Duodenal mucosa (tissue), 2 donors: ENCODE results near the gene PSMB3.
A peak's percentile ranks its signal among the peaks of the same experiment; 100 is the strongest.
"Not testable (repeated sequence)": the region's sequence is repeated elsewhere in the genome, so short reads cannot be mapped to it uniquely, and the experiment has no call there.

ENCODE experiments used
- H3K27ac ChIP-seq: one replicate; pipeline ENCODE4 v1.7.0; 2013; ENCODE audit warnings: low read depth, low read length
- H3K27me3 ChIP-seq, 2 donors: one replicate each; pipeline ENCODE4 v1.7.0; 2013; ENCODE audit warnings: low read length in 2 of 2, control low read depth in 1 of 2; ENCODE audit not compliant: insufficient read depth in 2 of 2, control insufficient read depth in 1 of 2
- H3K36me3 ChIP-seq, 2 donors: one replicate each; pipeline ENCODE4 v1.7.0; 2013; ENCODE audit warnings: low read length in 2 of 2, control low read depth in 1 of 2; ENCODE audit not compliant: insufficient read depth in 2 of 2, control insufficient read depth in 1 of 2
- H3K4me1 ChIP-seq, 2 donors: one replicate each; pipeline ENCODE4 v1.7.0; 2013; ENCODE audit warnings: low read length in 2 of 2, control low read depth in 1 of 2; ENCODE audit not compliant: insufficient read depth in 2 of 2, control insufficient read depth in 1 of 2
- H3K4me3 ChIP-seq, 2 donors: one replicate each; pipeline ENCODE4 v1.7.0; 2013; ENCODE audit warnings: low read length in 2 of 2, low read depth in 1 of 2
- H3K9ac ChIP-seq, 2 donors: one replicate each; pipeline ENCODE4 v1.7.0; 2013; ENCODE audit warnings: low read length in 2 of 2, low read depth in 1 of 2
- H3K9me3 ChIP-seq, 2 donors: one replicate each; pipeline ENCODE4 v1.7.0; 2013; ENCODE audit warnings: low read length in 2 of 2, control low read depth in 1 of 2; ENCODE audit not compliant: control insufficient read depth in 1 of 2

PSMB3 gene

DNA sequence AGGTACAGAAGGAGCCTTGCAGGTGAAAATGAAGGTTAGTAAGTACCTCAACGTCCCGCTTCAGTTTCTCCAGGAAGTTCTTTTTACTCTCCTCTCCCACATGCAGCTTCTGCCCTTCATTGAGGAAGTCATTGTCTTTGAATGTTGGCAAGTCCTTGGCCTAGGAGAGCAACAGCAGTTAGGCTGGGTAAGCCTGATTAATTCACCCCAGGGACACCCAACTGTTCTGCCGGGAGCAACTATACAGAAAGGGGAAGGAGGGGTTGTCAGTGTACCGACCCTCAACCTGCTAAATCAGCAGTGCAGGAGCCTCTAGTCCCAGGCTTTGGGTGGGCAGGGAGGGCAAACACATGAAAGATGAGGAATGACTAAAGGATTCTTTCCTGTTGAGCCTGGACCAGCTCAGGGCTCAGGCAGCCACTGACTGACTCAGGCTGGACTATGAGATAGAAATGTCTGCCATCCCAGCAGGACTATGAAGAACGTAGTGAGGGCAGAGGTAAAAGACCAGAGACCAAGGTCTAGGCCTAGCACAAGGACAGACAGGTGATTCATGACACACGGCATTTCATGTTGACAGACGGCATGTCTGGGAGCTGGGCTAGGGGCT lies 25.2 kb downstream of the PSMB3 start:
- Histone ChIP-seq H3K9me3 (no peaks in the 10 kb centered on the region), H3K9ac (no peak overlapping the region), H3K27ac (no peak overlapping the region), H3K36me3 (peaks cover 54 to 89% of the 10 kb centered on the region in 2 donors), H3K27me3 (no peaks in the 10 kb centered on the region), H3K4me1 (no peaks in the 10 kb centered on the region), H3K4me3 (no peak overlapping the region)

DNA sequence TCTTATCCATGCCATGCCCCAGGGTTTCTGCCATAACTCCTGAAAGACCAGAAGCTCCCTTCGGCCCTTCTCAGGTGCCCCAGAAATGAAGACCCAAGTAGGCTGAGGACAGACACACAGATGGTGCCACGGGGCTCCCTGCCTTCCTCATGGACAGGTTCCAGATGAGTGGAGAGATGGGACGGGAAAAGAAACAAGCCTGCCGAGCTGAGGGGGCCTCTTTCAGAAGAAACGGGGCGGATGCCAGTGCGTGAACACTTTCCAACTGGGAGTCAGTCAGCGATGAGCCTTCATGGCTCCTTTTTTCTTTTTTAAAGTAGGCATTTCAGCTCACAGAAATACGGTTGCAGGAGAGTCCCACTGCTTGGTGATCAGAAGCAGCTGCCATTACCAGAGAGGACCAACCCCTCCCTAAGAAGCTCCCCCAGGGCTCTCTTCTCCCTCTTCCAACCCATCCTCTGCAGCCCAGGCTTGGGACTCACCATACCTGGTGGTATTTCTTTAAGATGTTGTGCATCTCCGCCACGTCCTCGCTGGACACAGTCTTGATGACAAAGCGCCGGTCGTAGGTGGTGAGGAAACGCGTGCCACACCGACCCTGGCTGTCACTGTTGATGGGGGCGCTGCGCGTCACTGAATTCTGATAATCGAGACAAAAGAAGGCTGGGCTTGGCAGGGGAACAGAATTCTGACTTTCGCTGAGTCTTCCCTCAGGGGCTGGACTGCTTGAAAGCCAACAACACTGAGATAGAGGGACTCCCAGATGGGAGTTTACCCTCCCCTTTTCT lies 27.6 kb downstream of the PSMB3 start:
- no peak overlapping the region for H3K4me3 ChIP-seq
- H3K27me3 ChIP-seq: no peaks in the 10 kb centered on the region
- H3K9me3 ChIP-seq: no peaks in the 10 kb centered on the region
- H3K9ac ChIP-seq: no peak overlapping the region
- no peaks in the 10 kb centered on the region for H3K4me1 ChIP-seq
- peaks cover 62 to 93% of the 10 kb centered on the region in 2 donors for H3K36me3 ChIP-seq
- no peak overlapping the region for H3K27ac ChIP-seq

GRCh38 chr17:38783227-38783626 lies 30.7 kb downstream of the PSMB3 start:
- H3K36me3 ChIP-seq: peaks cover 70 to 82% of the 10 kb centered on the region in 2 donors
- no peaks in the 10 kb centered on the region for H3K9me3 ChIP-seq

DNA sequence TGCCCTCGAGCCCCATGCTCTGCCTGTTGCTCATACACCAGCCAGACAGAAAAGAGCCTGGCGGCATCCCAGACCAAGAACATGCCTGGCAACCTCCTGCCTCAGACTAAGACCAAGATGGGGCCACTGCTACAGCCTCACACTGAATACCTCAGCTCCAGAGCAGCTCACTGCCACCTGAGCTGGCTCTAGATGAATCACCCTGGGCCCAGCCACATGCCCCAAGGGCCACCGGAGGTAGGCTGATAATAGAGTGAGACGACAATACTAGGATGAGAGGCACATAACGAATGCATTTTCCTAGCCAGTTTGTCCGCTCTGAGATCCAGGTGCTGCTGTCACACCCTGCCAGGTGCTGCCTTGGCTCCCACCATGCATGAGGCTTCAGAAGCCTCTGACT lies 33.8 kb downstream of the PSMB3 start:
- no peak overlapping the region for H3K4me3 ChIP-seq
- no peaks in the 10 kb centered on the region for H3K4me1 ChIP-seq
- peaks cover 40 to 54% of the 10 kb centered on the region in 2 donors for H3K36me3 ChIP-seq
- no peak overlapping the region for H3K9ac ChIP-seq
- no peaks in the 10 kb centered on the region for H3K9me3 ChIP-seq
- no peak overlapping the region for H3K27ac ChIP-seq
- H3K27me3 ChIP-seq: no peaks in the 10 kb centered on the region

More at GRCh38 chr17:38783227-38783626, 30.7 kb downstream of the PSMB3 start:
- no peaks in the 10 kb centered on the region for H3K4me1 ChIP-seq
- no peak overlapping the region for H3K9ac ChIP-seq
- no peak overlapping the region for H3K4me3 ChIP-seq
- H3K27ac ChIP-seq: no peak overlapping the region
- H3K27me3 ChIP-seq: no peaks in the 10 kb centered on the region

GRCh38 chr17:38787999-38788398 lies 35.5 kb downstream of the PSMB3 start:
- H3K27ac ChIP-seq, H3K27me3 ChIP-seq, H3K9ac ChIP-seq, H3K9me3 ChIP-seq, H3K4me3 ChIP-seq, H3K4me1 ChIP-seq: not testable (repeated sequence)
- H3K36me3 ChIP-seq: peaks cover 29 to 40% of the 10 kb centered on the region in 2 donors

- no peak overlapping the region for H3K9ac ChIP-seq
- H3K27me3 ChIP-seq: no peaks in the 10 kb centered on the region
- no peaks in the 10 kb centered on the region for H3K9me3 ChIP-seq
- H3K36me3 ChIP-seq: peaks cover 21 to 30% of the 10 kb centered on the region in 2 donors
- H3K4me3 ChIP-seq: no peak overlapping the region
- H3K27ac ChIP-seq: no peak overlapping the region
- no peaks in the 10 kb centered on the region for H3K4me1 ChIP-seq
Observed at GRCh38 chr17:38789185-38789584, 36.6 kb downstream of the PSMB3 start.

DNA sequence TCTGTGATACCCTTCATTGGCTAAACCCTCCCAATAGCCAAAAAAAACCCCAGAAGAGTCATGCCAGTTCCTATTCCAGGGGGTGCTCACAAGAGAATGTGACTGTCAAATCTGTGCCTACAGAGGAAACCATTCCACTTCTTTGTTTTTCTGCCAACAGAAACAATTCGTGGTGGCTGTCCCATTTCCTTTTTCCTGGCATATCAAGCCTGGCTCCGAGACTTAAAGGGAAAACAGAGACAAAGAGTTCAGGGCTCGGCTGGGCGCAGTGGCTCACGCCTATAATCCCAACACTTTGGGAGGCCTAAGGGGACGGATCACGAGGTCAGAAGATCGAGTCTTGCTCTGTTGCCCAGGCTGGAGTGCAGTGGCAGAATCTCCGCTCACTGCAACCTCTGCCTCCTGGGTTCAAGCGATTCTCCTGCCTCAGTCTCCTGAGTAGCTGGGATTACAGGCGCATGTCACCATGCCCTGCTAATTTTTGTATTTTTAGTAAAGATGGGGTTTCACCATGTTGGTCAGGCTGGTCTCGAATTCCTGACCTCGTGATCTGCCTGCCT lies 37.7 kb downstream of the PSMB3 start:
- not testable (repeated sequence) for H3K27me3 ChIP-seq, H3K27ac ChIP-seq

DNA sequence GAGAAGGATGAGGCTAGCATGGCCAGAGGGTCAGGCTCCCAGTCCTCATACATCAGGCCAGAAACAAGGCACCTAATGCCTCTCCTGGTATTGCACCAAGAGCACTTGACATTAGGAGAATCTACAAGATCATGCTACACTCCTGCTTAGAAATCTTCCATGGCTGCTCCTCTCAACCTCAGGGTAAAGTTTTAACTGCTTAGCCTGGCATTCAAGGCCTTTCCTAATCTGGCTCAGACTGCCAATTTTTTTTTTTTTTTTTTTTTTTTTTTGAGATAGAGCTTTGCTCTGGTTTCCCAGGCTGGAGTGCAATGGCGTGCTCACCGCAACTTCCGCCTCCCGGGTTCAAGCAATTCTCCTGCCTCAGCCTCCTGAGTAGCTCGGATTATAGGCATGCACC lies 38.6 kb downstream of the PSMB3 start:
- Histone ChIP-seq H3K36me3 (peaks cover 7 to 13% of the 10 kb centered on the region in 2 donors), H3K9me3 (no peaks in the 10 kb centered on the region), H3K27me3 (no peaks in the 10 kb centered on the region), H3K9ac (no peak overlapping the region), H3K4me3 (no peak overlapping the region), H3K4me1 (peaks cover 1 to 2% of the 10 kb centered on the region in 2 donors), H3K27ac (no peak overlapping the region)

More for the DNA sequence above, 37.7 kb downstream of the PSMB3 start:
- not testable (repeated sequence) for H3K9ac ChIP-seq, H3K9me3 ChIP-seq, H3K4me1 ChIP-seq, H3K4me3 ChIP-seq
- peaks cover 14 to 21% of the 10 kb centered on the region in 2 donors for H3K36me3 ChIP-seq

GRCh38 chr17:38794221-38794620 lies 41.7 kb downstream of the PSMB3 start:
- Histone ChIP-seq H3K4me1 (peaks cover 27 to 30% of the 10 kb centered on the region in 2 donors), H3K36me3 (peaks cover 0 to 1% of the 10 kb centered on the region in 2 donors), H3K4me3 (no peak overlapping the region), H3K27ac (no peak overlapping the region), H3K9me3 (no peaks in the 10 kb centered on the region), H3K27me3 (no peaks in the 10 kb centered on the region), H3K9ac (no peak overlapping the region)

DNA sequence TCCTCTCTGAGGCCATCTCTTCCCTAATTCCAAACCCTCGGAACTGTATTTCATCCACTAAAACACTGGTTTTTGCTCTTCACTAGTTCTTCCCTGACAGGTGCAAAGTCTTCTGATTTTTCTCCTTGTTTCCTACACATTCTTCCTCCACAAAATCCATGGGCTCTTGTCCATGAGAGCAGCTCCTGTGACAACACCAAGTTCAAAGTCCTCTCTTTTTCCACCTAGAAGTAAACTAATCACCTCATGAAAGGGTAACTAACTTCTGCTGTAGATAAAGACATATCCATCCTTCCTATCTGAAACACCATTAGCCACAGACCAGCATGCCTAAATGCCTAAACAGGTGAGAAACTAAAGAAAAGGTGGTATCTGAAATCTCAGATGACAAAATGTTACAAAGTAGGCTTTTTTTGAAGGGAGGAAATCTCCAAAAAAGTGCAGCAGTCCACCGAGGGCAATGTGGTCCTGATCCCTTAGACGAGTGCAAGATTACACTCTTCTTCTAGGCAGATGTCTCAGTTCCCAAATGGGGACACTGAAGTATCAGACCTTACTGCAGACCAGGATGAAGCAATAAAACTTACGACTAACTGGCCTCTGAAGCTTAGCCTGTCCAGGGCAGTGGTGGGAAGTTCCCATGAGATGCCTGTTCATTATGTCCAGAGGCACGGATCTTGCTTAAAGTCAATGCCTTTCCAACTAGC lies 44.1 kb downstream of the PSMB3 start:
- H3K27me3 ChIP-seq: no peaks in the 10 kb centered on the region
- H3K27ac ChIP-seq: no peak overlapping the region
- no peaks in the 10 kb centered on the region for H3K9me3 ChIP-seq
- peaks cover 0 to 6% of the 10 kb centered on the region in 2 donors for H3K36me3 ChIP-seq
- H3K9ac ChIP-seq: no peak overlapping the region
- H3K4me3 ChIP-seq: peak overlapping the region in 1 of 2 donors; percentile 36
- peaks cover 34 to 36% of the 10 kb centered on the region in 2 donors for H3K4me1 ChIP-seq
